BJ (cell line): ENCODE results near the gene BIVM. TPM values are rescaled to one million over a fixed set of nuclear protein-coding genes. Genes with fewer than 3 reads are reported as not detected.

Source experiments
- CTCF ChIA-PET: fragments of 350-600 bp; formaldehyde crosslinking; extraction: SDS; loops from one replicate; lab custom pipeline; 2021; ENCODE audit warnings: antibody characterized with exemption, inconsistent platforms; lab: Yijun Ruan, JAX
- POLR2A ChIA-PET: fragments of 300-600 bp; sonication (Branson Sonifier 250); formaldehyde crosslinking; extraction: SDS; loops from one replicate; lab custom pipeline; 2021; ENCODE audit warnings: antibody characterized with exemption; lab: Charles Lee
- DNase-seq: peaks from one replicate; pipeline ENCODE4 v3.0.0-alpha.2; 2011; ENCODE audit warnings: low read depth
- H3K27me3 ChIP-seq: 2 replicates; pipeline ENCODE4 v1.6.0; 2011; ENCODE audit warnings: low read length; ENCODE audit not compliant: control insufficient read depth, insufficient read depth
- H3K36me3 ChIP-seq: 2 replicates; pipeline ENCODE4 v1.5.1; 2011; ENCODE audit warnings: low read length; ENCODE audit not compliant: control insufficient read depth, insufficient read depth
- H3K4me3 ChIP-seq: 2 replicates; pipeline ENCODE4 v1.5.1; 2011; ENCODE audit warnings: low read depth, mild to moderate bottlenecking, control low read depth, low read length
- polyA plus RNA-seq: library from polyadenylated mRNA; depleted of rRNA; stranded (reverse); fragments of >200 nt; gene quantifications from 2 replicates; pipeline ENCODE4 v1.2.3, GENCODE V29; 2011
- TF ChIP-seq, protein P1 (sequence below): IDR thresholded peaks from 2 replicates; pipeline ENCODE4 v1.5.1; 2011; ENCODE audit warnings: low read depth, mild to moderate bottlenecking, control low read depth, inconsistent platforms, low read length, moderate library complexity; ENCODE audit not compliant: insufficient read depth

Gene BIVM
- polyA plus RNA-seq, 1 experiment, result 9.5 TPM

DNA sequence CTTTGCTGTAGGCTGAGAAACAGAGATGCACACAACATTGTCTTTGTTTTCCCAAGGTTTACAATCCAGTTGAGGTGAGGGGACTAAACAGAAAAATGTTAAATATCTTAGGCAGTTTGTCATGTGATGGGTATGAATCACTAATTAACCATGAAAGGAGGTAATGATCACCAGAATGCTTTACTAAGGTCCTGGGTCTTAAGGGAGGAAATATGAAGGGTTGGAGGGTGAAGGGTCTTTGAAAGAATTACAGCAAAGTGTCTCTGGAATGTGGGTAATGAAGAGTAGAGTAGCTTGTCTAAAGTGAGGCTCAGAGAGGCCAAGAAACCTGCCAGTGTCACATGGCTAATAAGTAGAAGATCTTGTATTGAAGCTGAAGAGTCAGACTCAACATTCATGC, 19.0 kb downstream of the BIVM start:
- no peak for DNase-seq
- H3K36me3 ChIP-seq, result peaks cover 2% of the 10 kb centered on the region
- CTCF ChIA-PET, result interaction anchor here (2.0 kb wide), 1 partner anchor 17 kb away, joined by 5 read pairs; no protein-coding TSS in a partner anchor
- no peak overlapping the region for H3K4me3 ChIP-seq
- H3K27me3 ChIP-seq, result no peaks in the 10 kb centered on the region
- TF ChIP-seq, protein P1, sequence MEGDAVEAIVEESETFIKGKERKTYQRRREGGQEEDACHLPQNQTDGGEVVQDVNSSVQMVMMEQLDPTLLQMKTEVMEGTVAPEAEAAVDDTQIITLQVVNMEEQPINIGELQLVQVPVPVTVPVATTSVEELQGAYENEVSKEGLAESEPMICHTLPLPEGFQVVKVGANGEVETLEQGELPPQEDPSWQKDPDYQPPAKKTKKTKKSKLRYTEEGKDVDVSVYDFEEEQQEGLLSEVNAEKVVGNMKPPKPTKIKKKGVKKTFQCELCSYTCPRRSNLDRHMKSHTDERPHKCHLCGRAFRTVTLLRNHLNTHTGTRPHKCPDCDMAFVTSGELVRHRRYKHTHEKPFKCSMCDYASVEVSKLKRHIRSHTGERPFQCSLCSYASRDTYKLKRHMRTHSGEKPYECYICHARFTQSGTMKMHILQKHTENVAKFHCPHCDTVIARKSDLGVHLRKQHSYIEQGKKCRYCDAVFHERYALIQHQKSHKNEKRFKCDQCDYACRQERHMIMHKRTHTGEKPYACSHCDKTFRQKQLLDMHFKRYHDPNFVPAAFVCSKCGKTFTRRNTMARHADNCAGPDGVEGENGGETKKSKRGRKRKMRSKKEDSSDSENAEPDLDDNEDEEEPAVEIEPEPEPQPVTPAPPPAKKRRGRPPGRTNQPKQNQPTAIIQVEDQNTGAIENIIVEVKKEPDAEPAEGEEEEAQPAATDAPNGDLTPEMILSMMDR, result no peak
- POLR2A ChIA-PET, result no interaction called here

DNA sequence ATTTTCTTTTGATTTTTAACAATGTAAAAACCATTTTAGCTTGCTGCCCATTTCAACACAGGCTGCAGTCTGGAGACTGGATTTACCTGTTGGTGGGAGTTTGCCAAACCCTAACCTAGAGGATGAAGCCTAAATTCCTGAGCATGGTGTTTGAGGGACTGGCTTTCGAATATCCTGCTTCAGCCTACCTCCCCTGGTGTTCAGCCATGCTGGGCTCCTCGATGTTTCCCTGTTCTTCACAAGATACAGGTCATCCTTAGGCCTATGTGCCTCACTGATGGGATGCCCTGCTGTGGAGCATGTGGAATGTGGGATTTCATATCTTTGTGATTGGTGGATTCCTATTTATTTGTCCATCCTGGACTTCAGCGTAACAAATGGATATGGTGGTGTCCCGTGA, 26.5 kb downstream of the BIVM start:
- Histone ChIP-seq H3K36me3 (peaks cover 2% of the 10 kb centered on the region), H3K27me3 (no peaks in the 10 kb centered on the region), H3K4me3 (no peak overlapping the region)
- ChIA-PET POLR2A (no interaction called here), CTCF (interaction anchor here (0.9 to 1.6 kb wide), 3 partner anchors 10 to 100 kb away, joined by 3 read pairs; no protein-coding TSS in a partner anchor)
- DNase-seq, result no peak
- TF ChIP-seq, protein P1, result no peak

DNA sequence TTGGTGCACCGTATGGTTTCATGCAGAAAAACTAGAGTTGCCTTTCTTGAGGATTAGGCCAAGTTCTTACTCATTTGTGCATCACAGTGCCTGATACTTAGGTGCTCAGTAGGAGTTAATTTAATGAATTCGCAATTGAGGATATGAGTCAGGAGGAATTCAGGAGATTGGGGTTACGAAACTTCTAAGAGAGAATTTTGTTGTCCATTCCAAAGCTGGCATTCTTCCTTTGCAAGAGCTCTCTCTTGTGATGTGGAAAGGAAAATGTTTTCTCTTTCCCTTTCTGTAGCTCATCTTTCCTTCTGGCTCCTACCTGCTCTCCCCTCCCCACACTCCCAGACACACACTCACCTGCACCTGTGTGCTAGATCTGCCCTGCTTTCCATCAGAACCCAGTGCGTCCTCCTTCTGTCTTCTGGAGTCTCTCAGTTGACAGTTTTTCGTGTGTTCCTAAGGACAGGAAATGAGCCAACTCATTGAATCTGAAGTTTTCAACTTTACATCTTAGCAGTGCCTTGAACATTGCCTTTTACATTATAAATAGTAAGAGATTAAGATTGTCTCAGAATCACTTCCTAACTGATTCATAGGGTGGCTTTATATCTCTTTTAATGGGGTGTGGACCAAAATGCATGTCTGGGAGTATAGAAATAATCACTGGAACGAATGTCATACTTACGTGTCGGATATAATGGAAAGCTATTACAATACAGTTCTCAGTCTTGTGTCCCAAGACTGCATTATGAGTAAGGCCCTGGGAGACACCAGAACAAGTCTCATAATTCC, 27.2 kb downstream of the BIVM start:
- Histone ChIP-seq H3K4me3 (peak overlapping the region; percentile 30; the same call in 1 of the 2 replicates), H3K36me3 (peaks cover 4% of the 10 kb centered on the region), H3K27me3 (no peaks in the 10 kb centered on the region)
- TF ChIP-seq, protein P1, result no peak
- CTCF ChIA-PET, result interaction anchor here (0.9 to 1.3 kb wide), 3 partner anchors 11 to 101 kb away, joined by 3 read pairs; no protein-coding TSS in a partner anchor
- DNase-seq, result peak; percentile 83
- POLR2A ChIA-PET, result no interaction called here

DNA sequence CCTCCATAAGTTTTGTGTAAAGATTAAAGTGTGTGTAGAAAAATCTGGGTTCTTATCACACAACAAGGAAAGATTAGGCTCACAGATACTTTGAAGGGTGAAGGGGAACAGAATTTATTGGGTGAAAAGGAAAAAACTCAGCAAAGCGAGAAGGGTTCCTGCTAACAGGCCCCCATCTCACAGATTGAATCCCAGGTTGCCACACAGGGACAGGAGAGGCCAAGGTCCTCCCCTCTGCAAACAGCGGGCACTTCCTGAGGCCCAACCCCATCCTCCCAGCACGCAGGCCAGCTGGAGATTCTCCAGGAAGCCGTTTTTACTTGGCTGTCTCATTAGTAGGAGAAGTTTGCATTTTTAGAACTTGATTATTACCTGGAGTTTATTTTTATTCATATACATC, 31.7 kb downstream of the BIVM start:
- POLR2A ChIA-PET, result no interaction called here
- H3K36me3 ChIP-seq, result peaks cover 2% of the 10 kb centered on the region; the same call in 1 of the 2 replicates

DNA sequence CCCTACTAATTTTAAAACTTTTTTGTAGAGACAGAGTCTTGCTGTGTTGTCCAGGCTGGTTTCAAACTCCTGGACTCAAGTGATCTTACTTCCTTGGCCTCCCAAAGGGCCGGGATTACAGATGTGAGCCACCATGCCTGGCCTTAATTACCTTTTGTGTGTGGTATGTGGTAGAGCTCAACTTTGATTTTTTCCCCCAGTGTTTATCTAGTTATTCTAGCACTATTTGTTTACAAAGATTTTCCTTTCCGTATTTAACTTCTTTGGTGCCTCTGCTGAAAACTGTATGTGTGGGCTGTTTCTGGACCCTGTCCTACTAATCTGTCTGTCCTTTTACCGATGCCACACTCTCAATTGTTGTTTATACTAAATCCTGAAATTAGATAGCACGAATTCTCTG, 37.6 kb downstream of the BIVM start:
- ChIA-PET POLR2A (no interaction called here), CTCF (no interaction called here)
- H3K4me3 ChIP-seq, result no peak overlapping the region
- no peaks in the 10 kb centered on the region for H3K27me3 ChIP-seq
- TF ChIP-seq, protein P1, result no peak
- DNase-seq, result no peak
- no peaks in the 10 kb centered on the region; the same call in 1 of the 2 replicates for H3K36me3 ChIP-seq

More for the DNA sequence above, 31.7 kb downstream of the BIVM start:
- CTCF ChIA-PET, result interaction anchor here (1.3 kb wide), 1 partner anchor 239 kb away, joined by 4 read pairs; no protein-coding TSS in a partner anchor
- TF ChIP-seq, protein P1, result no peak
- Histone ChIP-seq H3K27me3 (no peaks in the 10 kb centered on the region), H3K4me3 (no peak overlapping the region)
- DNase-seq, result no peak
